Right lung (tissue), 5 donors: Measurements from ENCODE around the gene CBL. TPM values are rescaled to one million over a fixed set of nuclear protein-coding genes. Genes with fewer than 3 reads are reported as not detected.
"Not testable (repeated sequence)": the region's sequence is repeated elsewhere in the genome, so short reads cannot be mapped to it uniquely, and the experiment has no call there.

Source experiments
- DNase-seq, 2 donors: peaks; one replicate each; pipeline ENCODE4 v3.0.0-alpha.2; 2013
- polyA plus RNA-seq, 5 donors: library from polyadenylated mRNA; unstranded; fragments of 120-200 nt; gene quantifications; one replicate each; pipeline versions ENCODE4 v1.2.1 to v1.2.3, GENCODE V29; 2013; ENCODE audit warnings: inconsistent platforms in 1 of 5, low replicate concordance in 1 of 5; ENCODE audit not compliant: insufficient read length in 5 of 5, insufficient read depth in 1 of 5

The CBL gene
- polyA plus RNA-seq, 5 donors = 16.1 to 22.8 (median 20.5) TPM

DNA sequence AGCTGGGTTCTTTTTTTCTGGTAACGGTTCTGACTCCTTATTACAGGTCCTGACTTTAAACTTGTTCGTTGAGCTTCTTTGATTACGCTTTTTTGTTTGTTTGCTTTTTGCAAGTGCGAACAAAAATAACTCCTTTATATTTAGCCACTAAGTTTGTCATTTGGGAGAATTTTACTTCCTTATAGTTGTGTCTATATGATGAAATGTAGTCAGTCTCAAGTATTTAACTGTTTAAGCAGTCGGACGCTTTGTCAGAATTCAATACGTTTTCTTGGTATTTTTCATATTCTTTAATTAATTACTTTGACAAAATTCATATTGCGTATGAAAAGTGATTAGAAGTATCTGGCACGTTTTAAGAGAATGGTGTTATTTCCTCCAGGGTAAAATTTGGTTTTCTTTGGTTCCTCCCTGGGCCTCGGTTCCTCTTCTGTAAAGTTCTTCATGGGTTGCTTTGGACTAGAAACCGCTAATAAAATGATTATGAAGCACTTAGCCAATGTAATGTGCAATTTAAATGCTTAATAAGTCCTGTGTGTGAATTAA lies 1.3 kb downstream of the CBL start:
- no peak for DNase-seq

DNA sequence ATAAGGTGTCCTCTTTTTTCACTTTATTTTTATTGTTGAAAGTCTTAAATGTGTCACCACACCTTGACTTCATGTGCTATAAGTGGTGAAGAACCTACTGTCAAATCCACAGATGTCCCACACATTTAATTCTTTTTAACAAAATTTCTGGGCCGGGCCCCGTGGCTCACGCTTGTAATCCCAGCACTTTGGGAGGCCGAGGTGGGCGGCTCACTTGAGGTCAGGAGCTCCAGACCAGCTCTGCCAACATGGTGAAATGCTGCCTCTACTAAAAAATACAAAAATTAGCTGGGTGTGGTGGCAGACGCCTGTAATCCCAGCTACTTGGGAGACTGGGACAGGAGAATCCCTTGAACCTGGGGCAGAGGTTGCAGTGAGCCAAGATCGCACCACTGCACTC lies 3.0 kb downstream of the CBL start:
- no peak for DNase-seq

DNA sequence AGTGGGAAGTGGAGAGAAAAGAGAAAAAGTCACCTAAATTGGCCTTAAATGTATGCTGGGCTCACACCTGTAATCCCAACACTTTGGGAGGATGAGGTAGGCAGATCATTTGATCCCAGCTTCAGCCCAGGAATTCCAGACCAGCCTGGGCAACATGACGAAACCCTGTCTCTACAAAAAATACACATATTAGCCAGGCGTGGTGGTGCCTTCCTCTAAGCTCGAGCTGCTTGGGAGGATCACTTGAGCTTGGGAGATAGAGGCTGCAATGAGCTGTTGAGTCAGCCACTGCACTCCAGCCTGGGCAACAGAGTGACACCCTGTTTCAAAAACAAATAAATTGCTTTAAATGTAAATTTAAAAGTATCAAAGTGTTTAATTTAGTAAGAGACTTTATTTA lies 3.9 kb downstream of the CBL start:
- DNase-seq = no peak

DNA sequence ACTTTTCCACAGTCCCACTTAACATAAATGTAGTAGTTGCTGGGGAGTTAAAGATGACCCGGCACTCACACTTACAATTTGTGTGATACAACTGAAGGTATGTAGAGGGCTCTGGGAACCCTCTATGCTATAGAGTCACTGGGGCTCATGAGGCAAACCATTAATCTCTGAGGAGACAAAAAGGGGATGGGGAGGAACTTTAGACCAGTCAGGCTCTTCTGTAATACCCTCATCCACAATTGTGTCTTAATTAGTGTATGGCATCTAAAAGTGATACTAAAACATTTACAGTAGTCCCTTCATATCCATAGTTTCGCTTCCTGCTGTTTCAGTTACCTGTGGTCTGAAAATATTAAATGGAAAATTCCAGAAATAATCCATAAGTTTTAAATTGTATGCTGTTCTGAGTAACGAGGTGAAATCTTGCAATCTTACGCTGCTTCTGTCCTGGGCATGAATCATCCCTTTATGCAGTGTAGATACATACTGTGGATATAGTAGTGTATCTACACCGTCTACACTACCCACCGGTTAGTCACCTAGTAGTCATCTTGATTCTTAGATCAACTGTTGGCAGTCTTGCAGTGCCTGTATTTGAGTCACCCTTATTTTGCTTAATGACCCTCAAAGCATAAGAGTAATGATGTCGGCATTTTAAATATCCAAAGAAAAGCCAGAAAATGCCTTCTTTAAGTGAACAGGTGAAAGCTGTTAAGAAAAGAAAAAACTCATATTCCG lies 12.2 kb downstream of the CBL start:
- no peak for DNase-seq

DNA sequence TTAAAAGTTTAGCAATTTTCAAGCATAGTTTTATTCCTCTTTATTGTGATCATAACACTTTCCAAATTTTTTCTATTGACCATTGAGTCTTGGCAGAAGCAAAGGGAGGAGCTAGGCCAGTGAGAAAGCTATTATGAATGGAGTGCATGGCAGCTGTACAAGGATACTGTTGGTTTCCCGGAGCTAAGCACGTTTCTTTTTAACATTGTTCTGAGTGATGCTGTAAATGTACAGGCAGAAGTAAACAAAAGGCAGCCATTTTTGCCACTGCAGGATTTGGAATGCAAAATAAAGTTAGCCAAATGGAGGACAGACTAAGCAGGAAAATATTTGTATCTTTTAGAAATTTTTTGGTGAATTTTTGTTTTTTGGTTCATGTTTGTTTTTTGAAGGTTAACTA lies 16.2 kb downstream of the CBL start:
- DNase-seq = peak in 1 of 2 donors; percentile 51

DNA sequence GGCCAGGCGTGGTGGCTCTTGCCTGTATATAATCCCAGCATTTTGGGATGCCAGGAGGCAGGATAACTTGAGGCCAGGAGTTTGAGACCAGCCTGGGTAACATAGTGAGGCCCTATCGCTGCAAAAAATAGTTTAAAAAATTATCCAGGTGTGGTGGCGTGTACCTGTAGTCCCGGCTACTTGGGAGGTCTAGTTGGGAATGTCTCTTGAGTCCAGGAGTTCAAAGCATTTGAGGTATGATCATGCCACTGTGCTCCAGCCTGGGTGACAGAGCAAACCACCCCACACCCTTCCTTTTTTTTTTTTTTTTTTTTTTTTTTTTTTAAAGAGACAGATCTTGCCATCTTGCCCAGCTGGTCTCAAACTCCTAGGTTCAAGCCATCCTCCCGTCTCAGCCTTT lies 16.8 kb downstream of the CBL start:
- DNase-seq = no peak

DNA sequence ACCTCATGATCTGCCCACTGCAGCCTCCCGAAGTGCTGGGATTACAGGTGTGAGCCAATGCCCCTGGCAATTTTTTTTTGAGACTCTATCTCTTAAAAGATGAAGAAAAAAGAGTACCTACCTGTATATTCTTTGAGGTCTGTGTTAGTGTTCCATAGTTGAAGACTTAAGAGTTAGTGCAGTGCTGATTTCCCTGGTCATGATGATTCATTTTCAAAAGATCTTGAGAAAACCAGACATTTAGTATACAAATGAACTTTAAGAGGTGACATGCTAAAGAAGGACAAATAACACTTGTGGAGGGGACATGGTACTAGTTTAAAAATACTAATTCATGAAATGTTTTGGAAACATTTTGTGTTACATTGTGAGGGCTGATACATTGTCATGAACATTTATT lies 17.7 kb downstream of the CBL start:
- DNase-seq = no peak

DNA sequence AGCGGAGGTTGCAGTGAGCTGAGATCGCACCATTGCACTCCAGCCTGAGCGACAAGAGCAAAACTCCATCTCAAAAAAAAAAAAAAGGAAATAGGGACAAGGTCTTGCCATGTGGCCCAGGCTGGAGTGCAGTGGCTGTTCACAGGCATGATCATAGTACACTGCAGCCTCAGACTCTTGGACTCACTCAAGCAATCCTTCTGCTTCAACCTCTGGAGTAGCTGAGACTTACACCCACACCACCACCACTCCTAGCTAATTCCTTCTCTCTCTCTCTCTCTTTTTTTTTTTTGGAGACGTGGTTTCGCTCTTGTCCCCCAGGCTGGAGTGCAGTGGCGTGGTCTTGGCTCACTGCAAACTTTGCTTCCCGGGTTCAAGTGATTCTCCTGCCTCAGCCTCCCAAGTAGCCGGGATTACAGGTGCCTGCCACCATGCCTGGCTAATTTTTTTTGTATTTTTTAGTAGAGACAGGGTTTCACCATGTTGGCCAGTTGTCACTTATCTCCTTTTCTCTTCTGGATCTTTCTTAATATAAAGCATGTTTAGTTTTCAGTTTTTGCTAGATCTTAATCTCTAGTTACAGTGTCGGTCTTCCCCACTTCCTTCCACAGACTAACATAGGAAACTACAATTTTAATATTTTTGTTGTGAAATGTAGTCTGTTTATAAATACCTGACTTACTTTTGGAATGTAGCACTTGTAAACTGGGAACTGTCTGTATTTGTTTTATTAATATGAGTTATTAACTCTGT lies 22.6 kb downstream of the CBL start:
- DNase-seq = not testable (repeated sequence)

DNA sequence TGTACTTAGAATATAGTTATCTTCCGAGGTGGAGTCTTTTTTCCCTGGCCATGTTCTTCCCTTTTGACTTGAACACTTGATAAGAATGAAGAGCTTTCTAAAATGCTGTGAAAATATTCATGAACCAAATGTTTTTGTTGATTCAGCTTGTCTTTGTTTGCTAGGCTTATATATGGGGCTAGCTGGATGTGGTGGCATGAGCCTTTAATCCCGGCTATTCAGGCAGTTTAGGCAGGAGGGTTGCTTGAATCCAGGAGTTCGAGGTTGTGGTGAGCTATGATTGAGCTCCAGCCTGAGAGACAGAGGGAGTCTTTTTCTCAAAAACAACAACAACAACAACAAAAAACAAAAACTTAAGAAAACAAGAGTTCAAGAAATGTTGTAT lies 23.1 kb downstream of the CBL start:
- DNase-seq = no peak

DNA sequence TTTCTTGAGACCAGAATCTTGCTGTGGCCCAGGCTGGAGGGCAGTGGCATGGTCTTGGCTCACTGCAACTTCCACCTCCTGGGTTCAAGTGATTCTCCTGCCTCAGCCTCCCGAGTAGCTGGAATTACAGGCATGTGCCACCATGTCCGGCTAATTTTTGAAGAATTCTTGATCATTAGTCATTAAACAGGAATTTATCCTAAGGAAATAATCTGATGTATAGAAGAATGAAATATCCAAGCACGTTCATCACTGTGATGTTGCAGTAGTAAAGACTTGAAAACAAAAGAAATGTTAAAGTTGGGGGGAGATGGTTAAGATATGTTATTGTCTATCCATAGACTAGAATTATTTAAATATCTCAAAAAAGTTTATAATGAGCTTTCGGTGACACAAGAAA lies 23.6 kb downstream of the CBL start:
- no peak for DNase-seq

DNA sequence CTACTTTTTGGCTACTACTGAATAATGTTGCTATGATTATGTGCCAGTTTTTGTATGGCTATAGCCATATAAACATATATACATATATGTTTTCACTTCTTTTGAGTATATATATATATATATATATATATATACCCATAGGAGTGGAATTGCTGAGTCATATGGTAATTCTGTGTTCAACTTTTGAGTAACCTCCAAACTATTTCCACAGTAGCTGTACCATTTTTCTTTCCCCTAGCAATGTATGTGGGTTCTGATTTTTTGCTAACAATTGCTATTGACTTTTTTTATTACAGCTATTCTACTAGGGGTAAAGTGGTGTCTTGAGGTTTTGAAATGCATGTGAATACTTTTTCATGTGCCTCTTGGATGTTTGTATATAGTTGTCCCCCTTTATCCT lies 30.4 kb downstream of the CBL start:
- DNase-seq = no peak

DNA sequence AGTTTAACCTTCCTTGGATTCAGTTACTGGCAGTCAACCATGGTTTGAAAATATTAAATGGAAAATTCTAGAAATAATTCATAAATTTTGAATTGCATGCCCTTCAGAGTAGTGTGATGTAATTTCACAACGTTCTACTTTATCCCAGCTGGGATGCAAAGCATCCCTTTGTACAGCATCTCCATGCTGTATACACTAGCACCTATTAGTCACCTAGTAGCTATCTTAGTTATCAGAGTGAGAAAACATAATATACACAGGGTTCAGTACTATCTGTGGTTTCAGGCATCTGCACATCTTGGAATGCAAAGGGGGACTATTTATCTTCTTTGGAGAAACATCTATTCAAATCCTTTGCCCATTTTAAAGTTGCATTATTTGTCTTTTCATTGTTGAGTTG lies 30.8 kb downstream of the CBL start:
- no peak for DNase-seq

DNA sequence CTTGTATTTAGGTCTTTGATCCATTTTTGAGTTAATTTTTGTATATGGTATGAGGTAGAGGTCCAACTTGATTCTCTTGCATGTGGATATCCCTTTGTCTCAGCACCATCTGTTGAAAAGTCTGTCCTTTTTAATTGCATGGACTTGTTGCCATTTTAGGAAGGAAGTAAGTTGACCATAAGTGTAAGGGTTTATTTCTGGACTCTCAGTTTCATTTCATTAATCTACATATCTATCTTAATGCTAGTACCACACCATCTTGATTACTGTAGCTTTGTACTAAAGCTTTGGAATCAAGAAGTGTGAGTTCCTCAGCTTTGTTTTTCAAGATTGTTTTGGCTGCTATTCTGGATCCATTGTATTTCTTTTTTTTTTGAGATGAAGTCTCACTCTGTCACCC lies 31.4 kb downstream of the CBL start:
- no peak for DNase-seq

DNA sequence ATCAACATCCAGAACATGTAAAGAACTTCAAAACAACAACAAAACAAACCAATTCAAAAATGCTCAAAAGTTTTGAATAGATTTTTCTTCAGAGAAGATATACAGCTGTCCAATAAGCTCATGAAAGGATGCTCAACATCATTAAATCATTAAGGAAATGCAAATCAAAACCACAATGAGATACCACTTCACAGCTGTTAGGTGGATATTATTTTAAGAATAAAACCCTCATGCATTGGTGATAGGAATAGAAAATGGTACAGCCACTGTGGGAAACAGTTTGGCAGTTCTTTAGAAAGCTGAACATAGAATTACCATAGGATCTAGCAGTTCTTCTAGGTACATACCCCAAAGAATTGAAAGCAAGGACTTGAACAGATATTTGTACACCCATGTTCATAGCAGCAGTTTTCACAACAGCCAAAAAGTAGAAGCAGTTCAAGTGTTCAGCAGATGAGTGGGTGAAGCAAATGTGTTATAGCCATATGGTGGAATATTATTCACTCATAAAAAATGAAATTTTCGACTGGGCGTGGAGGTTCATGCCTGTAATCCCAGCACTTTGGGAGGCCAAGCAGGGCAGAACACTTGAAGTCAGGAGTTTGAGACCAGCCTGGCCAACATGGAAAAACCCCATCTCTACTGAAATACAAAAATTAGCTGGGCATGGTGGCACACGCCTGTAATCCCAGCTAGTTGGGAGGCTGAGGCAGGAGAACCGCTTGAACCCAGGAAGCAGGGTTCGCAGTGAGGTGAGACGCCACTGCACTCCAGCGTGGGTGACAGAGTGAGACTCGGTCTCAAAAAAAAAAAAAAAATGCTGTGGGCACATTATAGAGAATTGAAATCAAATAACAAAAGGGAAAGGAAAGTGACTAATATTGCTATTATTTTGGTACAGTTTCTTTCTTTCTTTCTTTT lies 42.9 kb downstream of the CBL start:
- no peak for DNase-seq

DNA sequence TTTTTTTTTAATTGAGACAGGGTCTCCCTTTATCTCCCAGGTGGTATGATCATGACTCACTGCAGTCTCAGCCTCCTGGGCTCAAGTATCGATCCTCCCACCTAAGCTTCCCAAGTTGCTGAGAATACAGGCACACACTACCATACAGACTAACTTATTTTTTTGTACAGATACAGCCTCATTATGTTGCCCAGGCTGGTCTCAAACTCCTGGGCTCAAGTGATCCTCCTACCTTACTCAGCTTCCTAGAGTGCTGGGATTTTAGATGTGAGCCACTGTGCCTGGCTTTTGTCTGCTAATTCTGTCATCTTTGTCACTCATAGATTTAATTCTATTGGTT lies 43.5 kb downstream of the CBL start:
- DNase-seq = no peak

DNA sequence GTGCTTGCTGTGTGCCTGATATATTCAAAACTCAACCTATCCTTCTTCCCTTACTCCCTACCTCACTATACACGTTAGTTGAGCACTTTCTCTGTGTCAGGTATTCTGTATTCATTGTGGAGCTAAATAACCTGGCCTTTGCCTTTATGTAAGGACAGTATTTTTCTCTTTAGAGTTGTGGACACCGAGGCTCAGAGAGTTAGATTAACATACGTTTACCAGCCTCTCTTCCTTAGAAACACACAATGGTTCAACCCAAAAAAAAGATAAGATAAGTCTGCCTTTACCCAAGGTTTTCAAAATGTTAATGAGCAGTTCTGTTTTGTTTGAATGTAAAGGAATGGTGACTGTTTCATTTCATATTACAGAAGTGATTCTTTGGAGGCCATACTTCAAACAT lies 45.0 kb downstream of the CBL start:
- DNase-seq = no peak

DNA sequence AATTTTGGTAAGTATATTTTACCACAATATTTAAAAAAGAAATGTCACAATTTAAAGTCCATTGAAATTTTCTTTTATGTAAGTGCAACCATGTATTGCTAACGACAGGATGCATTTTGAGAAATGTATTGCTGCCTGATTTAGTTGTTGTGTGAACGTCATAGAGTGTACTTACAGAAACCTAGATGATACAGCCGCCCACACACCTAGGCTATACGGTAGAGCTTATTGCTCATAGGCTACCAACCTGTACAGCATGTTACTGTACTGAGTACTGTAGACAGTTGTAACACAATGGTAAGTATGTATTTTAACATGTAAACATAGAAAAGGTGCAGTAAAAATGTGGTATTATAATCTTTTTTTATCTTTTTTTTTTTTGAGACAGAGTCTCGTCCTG lies 48.1 kb downstream of the CBL start:
- no peak for DNase-seq

DNA sequence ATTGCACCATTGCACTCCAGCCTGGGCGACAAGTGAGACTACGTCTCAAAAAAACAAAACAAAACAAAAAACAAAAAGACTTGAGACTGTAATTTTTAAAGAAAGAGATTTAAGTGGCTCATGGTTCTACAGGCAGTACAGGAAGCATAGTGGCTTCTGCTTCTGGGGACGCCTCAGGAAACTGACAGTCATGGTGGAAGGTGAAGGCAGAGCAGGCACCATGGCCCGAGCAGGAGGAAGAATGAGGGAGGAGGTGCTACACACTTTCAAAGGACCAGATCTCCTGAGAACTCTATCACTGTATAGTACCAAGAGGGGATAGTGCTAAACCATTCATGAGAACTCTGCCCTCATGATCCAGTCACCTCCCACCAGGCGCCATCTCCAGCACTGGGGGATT lies 52.0 kb downstream of the CBL start:
- no peak for DNase-seq

DNA sequence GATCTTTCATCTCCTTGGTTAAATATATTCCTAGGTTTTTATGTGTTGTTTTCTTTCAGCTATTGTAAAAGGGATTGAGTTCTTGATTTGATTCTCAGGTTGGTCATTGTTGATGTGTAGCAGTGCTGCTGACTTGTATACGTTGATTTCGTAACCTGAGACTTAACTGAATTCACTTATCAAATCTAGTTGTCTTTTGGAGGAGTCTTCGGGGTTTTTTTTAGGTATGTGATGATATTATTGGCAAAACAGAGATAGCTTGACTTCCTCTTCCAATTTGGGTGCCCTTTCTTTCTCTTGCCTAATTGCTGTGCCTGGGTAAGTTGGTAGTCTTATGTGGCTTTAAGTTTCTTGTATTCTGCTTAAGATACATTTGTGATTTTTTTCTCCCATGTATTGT lies 52.8 kb downstream of the CBL start:
- DNase-seq = no peak

DNA sequence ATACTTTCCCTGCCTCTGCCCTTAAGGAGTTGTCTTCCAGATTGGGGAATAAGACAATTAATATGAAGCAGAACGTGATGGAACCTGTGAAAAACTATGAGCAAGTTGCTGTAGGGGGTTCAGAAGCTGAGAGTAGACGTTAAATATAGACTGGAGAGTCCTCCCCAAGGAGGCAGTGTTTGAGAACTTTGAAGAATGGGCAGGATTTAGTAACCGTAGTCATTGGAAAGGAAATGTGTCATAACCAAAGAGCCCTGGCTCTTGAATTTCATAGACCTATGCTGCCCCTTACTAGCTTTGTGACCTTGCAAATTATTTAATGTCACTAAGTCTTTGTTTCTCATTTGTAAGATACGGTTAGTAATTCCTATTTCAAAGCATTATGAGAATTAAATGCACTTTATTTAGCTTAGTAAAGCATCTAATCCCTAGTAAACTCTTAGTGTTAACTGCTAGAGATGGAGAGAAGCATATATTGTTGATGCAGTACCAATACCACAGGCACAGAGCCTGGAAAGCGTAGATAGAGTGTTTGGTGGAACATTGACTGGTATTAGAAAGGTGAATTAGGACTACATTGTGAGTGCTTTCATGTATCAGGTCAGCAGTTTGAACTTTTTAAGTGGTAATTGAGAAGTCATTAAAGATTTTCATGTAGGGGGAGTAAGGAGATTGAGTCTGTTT lies 56.7 kb downstream of the CBL start:
- DNase-seq = no peak

DNA sequence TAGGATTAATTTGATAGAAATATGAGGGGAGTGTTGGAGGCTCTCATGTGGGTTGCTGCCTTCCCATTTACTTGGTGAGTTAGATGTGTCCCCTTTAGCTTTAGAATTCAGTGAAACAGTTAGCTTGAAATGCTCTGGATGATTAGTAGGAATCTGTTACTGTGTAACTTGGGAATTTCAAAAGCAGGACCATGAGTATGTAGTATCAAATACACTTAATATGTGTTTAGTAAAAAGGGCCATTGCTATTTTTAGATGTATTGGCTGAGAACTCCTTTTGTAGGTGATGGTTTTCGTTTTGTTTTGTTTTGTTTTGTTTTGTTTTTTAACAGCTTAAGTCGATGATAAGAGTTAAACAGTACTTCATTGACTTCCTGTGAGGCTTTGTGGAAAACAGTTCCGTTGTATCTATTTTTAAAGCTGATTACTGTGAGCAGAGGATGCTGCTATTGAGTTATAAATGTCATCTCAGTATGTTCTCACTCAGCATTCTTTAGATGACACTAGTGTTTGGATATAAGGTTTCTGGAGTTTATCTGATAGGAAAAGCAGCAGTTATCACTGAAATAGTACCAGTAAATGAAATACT lies 57.3 kb downstream of the CBL start:
- DNase-seq = no peak
